Fibroblast of skin of back (primary cell): Measurements from ENCODE around the gene FAM111B. TPM values are rescaled to one million over a fixed set of nuclear protein-coding genes. Genes with fewer than 3 reads are reported as not detected.
"Not testable (repeated sequence)": the region's sequence is repeated elsewhere in the genome, so short reads cannot be mapped to it uniquely, and the experiment has no call there.

Experiments
- DNase-seq: peaks from one replicate; pipeline ENCODE4 v3.0.0-alpha.2; 2013
- polyA plus RNA-seq, 2 experiments: library from polyadenylated mRNA; unstranded; fragments of 120-200 nt; gene quantifications; one replicate each; pipeline ENCODE4 v1.2.1, GENCODE V29; 2013; ENCODE audit not compliant: insufficient read length in 2 of 2

Gene FAM111B, protein sequence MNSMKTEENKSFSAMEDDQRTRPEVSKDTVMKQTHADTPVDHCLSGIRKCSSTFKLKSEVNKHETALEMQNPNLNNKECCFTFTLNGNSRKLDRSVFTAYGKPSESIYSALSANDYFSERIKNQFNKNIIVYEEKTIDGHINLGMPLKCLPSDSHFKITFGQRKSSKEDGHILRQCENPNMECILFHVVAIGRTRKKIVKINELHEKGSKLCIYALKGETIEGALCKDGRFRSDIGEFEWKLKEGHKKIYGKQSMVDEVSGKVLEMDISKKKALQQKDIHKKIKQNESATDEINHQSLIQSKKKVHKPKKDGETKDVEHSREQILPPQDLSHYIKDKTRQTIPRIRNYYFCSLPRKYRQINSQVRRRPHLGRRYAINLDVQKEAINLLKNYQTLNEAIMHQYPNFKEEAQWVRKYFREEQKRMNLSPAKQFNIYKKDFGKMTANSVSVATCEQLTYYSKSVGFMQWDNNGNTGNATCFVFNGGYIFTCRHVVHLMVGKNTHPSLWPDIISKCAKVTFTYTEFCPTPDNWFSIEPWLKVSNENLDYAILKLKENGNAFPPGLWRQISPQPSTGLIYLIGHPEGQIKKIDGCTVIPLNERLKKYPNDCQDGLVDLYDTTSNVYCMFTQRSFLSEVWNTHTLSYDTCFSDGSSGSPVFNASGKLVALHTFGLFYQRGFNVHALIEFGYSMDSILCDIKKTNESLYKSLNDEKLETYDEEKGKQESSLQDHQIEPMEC
- polyA plus RNA-seq (2013, experiment 1 of 2; ENCODE audit: insufficient read length) = 6.8 TPM
- 0.48 TPM for polyA plus RNA-seq (2013, experiment 2 of 2; ENCODE audit: insufficient read length)

- peak; percentile 97 for DNase-seq
Measured at GRCh38 chr11:59106363-59107336, at the start of gene FAM111B. Gene FAM111B (plus strand): TSS chr11:59107237. CDS start chr11:59109626, 2,389 bp downstream.

GRCh38 chr11:59058120-59059033, 48.7 kb upstream of the FAM111B start:
- peak; percentile 90 for DNase-seq

- not testable (repeated sequence) for DNase-seq
Measured at GRCh38 chr11:59060096-59060495, 46.9 kb upstream of the FAM111B start.

GRCh38 chr11:59062602-59063529, 44.2 kb upstream of the FAM111B start:
- DNase-seq = peak; percentile 37

GRCh38 chr11:59063996-59064727, 42.9 kb upstream of the FAM111B start:
- not testable (repeated sequence) for DNase-seq

GRCh38 chr11:59069087-59069486, 38.0 kb upstream of the FAM111B start:
- peak; percentile 68 for DNase-seq

- DNase-seq = no peak
Measured at GRCh38 chr11:59076876-59077571, 30.0 kb upstream of the FAM111B start.

GRCh38 chr11:59078435-59078834, 28.6 kb upstream of the FAM111B start:
- no peak for DNase-seq

DNA sequence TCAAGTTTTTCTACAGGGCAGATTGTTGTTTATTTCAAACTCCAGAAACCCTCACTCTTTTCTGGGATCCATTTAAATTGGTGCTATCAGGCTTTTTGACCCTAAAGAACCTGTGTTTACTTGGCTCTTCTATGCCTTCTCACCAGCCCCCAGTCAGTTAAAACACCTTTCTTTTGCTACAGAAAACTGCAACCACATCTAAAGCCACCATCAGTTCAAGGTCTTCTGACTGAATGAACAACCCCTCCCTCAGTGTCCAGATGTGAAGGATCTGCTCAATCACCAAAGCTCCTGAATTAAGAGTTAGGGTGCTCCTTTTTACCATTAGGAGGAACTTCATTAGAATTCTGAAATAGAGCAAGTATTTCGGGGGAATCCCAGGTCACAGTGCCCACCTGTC, 28.0 kb upstream of the FAM111B start:
- DNase-seq = no peak

- not testable (repeated sequence) for DNase-seq
Measured at GRCh38 chr11:59080421-59080820, 26.6 kb upstream of the FAM111B start.

DNA sequence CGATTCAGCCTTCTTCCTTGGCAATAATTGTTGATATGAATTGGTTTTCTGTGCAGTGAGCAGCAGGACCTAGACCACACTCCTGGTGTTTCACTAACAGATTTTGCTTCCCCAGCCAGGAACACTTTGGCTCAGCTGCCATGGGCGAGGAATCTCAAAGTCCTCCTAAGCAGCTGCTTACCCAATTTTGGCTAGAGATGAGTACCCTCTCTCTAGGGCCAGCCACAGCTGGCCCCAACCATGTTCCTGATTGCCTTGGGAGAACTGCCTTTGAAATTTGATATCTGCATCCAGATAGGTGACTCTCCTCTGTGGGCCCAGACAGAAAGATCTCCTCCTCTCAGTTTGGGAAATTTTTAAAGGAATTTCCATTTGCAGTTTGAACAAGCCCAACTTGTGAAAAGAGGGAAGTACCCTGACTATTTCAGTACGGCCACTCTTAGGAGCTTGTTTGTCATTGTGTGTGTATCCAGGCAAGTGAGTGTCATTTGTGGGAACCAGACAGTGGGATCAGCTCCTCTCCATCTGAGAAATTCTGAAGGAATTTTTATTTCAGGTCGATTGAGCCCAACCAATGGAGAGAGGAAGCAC, 25.5 kb upstream of the FAM111B start:
- not testable (repeated sequence) for DNase-seq

DNA sequence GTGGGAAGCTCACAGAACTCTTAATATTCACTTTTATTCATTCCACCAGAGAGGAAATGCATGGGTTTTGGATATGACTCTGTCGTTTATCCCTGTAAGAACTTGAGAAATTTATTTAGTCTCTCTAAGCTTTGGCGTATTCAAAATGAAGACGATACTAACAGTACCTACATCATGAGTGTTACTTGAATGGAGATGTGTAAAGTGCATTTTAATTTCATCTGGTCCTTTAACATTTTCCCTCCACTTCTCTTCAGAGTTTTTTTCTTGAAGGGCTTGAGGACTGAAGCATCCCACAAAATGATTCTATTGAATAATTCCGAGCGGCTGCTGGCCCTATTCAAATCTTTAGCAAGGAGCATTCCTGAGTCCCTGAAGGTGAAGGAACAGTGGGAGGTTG, 21.0 kb upstream of the FAM111B start, which contains the start of gene GLYATL1B:
Gene GLYATL1B (plus strand): TSS at position 301 of the 400 bp plus-strand sequence. CDS start 0 bp downstream, at position 301.
- DNase-seq = not testable (repeated sequence)

GRCh38 chr11:59088162-59088561, 18.9 kb upstream of the FAM111B start:
- no peak for DNase-seq

DNA sequence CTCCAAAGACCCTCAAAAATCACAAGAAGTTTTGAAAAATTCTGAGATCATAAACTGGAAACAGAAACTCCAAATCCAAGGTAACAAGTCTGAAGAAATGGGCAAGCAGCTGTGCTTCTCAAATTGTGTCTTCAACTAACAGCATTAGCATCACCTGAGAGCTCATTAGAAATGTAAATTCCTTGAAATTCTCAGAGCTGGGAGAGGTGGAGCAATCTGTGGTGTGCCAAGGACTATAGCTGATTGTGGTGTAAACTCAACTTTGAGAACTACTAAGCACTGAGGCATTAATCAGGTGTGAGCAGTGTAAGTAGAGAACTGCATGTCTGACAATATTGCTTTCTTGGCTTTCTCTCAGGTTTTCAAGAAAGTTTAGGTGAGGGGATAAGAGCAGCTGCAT, 13.5 kb upstream of the FAM111B start:
- DNase-seq = not testable (repeated sequence)

GRCh38 chr11:59095225-59095624, 11.8 kb upstream of the FAM111B start:
- DNase-seq = not testable (repeated sequence)

DNA sequence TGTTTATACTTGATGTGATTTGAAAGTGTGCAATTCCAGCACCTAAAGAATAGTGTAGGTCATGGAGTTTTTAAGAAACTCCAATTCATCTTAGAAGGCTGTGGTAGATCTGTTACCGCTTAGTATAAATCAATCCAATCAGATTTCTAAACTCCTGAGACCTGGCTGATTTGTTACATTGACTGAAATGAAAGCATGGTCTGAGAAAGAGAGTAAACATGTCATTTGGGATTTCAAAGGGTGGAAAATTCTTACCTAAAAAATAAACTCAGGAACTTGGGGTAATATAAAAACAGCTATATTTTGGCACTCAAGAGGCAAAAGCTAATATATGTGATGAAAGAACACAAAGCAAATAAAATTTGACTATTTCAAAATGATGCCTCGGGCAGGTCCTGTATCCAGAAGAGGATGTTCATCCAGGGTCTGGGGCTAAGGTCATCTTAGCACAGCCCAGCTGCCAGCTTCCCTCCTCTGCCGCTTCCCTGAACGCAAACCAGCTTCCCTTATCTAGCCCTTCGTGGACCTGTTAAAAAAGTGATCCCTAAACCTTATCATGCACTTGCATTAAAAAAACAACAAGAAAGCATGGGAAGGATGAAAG, 11.0 kb upstream of the FAM111B start:
- DNase-seq = not testable (repeated sequence)

GRCh38 chr11:59097113-59097708, 9.8 kb upstream of the FAM111B start:
- DNase-seq = peak; percentile 54
